ENCODE results near the gene TMEM165.

TMEM165 gene

GRCh38 chr4:55446578-55446922 lies 50.8 kb downstream of the TMEM165 start:
- Histone ChIP-seq H3K9me2 (replicated peaks; ENCODE audit: insufficient read depth, low read length) (no peaks in the 10 kb centered on the region), H3K4me2 (ENCODE audit: low read depth, low read length, poor library complexity, severe bottlenecking) (no peak overlapping the region), H3K36me3 (ENCODE audit: low read length) (no peaks in the 10 kb centered on the region), H3K27me3 (ENCODE audit: low read length) (no peaks in the 10 kb centered on the region), H3F3A (ENCODE audit: insufficient read depth) (no peaks in the 10 kb centered on the region), H3K9ac (ENCODE audit: low read length) (no peak overlapping the region), H3K9me3 (ENCODE audit: insufficient read depth, low read length) (no peaks in the 10 kb centered on the region), H3K79me2 (ENCODE audit: insufficient read depth, low read length) (no peaks in the 10 kb centered on the region), H2AFZ (ENCODE audit: low read depth, low read length, severe bottlenecking) (no peak overlapping the region), H4K20me1 (ENCODE audit: low read depth, low read length) (no peaks in the 10 kb centered on the region), H3K4me3 (ENCODE audit: insufficient read depth, low read length, poor library complexity, severe bottlenecking) (no peak overlapping the region), H3K27ac (ENCODE audit: low read depth, low read length) (no peak overlapping the region)
- no peak for TF ChIP-seq EZH2phosphoT487 (conservative IDR thresholded peaks at IDR 0.05; ENCODE audit: low read length)
- TF ChIP-seq CTCF (IDR thresholded peaks at IDR 0.05; ENCODE audit: insufficient read depth, low read length, poor library complexity, severe bottlenecking) = no peak

GRCh38 chr4:55447108-55447708 lies 51.5 kb downstream of the TMEM165 start:
- Histone ChIP-seq H3K79me2 (ENCODE audit: insufficient read depth, low read length) (no peaks in the 10 kb centered on the region), H3K9me2 (replicated peaks; ENCODE audit: insufficient read depth, low read length) (no peaks in the 10 kb centered on the region), H3K9me3 (ENCODE audit: insufficient read depth, low read length) (no peaks in the 10 kb centered on the region), H4K20me1 (ENCODE audit: low read depth, low read length) (no peaks in the 10 kb centered on the region), H3F3A (ENCODE audit: insufficient read depth) (no peaks in the 10 kb centered on the region), H3K36me3 (ENCODE audit: low read length) (no peaks in the 10 kb centered on the region), H3K27me3 (ENCODE audit: low read length) (no peaks in the 10 kb centered on the region), H2AFZ (ENCODE audit: low read depth, low read length, severe bottlenecking) (no peak overlapping the region), H3K27ac (ENCODE audit: low read depth, low read length) (no peak overlapping the region), H3K4me2 (ENCODE audit: low read depth, low read length, poor library complexity, severe bottlenecking) (no peak overlapping the region), H3K4me3 (ENCODE audit: insufficient read depth, low read length, poor library complexity, severe bottlenecking) (no peak overlapping the region), H3K9ac (ENCODE audit: low read length) (no peak overlapping the region)
- TF ChIP-seq CTCF (IDR thresholded peaks at IDR 0.05; ENCODE audit: insufficient read depth, low read length, poor library complexity, severe bottlenecking) (no peak), EZH2phosphoT487 (conservative IDR thresholded peaks at IDR 0.05; ENCODE audit: low read length) (no peak)

DNA sequence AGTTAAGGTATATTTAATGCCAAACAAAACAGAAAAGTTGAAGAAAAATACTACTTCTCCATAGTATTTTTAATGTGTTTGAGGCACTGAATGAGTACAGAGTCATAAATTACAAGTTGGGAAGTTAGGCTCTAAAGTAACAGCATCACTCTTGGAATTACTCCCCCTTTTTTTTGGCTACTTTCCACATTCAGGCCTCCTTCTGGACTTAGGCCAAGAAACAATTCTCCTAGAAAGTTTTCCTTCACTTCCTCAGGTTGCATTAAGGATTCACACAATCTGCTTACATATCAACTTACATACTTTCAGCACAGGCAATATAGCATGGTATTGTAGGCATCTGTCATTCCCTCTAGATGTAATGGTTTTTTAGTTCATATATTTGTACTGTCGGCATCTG lies 52.1 kb downstream of the TMEM165 start:
- H3K36me3 ChIP-seq (ENCODE audit: low read length) = no peaks in the 10 kb centered on the region
- no peaks in the 10 kb centered on the region for H3K27me3 ChIP-seq (ENCODE audit: low read length)
- TF ChIP-seq EZH2phosphoT487 (conservative IDR thresholded peaks at IDR 0.05; ENCODE audit: low read length) = no peak
- TF ChIP-seq CTCF (IDR thresholded peaks at IDR 0.05; ENCODE audit: insufficient read depth, low read length, poor library complexity, severe bottlenecking) = no peak
- no peaks in the 10 kb centered on the region for H3K9me2 ChIP-seq (replicated peaks; ENCODE audit: insufficient read depth, low read length)
- no peaks in the 10 kb centered on the region for H4K20me1 ChIP-seq (ENCODE audit: low read depth, low read length)
- H3K4me3 ChIP-seq (ENCODE audit: insufficient read depth, low read length, poor library complexity, severe bottlenecking) = no peak overlapping the region
- H3K9ac ChIP-seq (ENCODE audit: low read length) = no peak overlapping the region
- no peak overlapping the region for H2AFZ ChIP-seq (ENCODE audit: low read depth, low read length, severe bottlenecking)
- no peaks in the 10 kb centered on the region for H3K9me3 ChIP-seq (ENCODE audit: insufficient read depth, low read length)
- no peak overlapping the region for H3K4me2 ChIP-seq (ENCODE audit: low read depth, low read length, poor library complexity, severe bottlenecking)
- no peaks in the 10 kb centered on the region for H3F3A ChIP-seq (ENCODE audit: insufficient read depth)
- H3K27ac ChIP-seq (ENCODE audit: low read depth, low read length) = no peak overlapping the region
- no peaks in the 10 kb centered on the region for H3K79me2 ChIP-seq (ENCODE audit: insufficient read depth, low read length)
